ENCODE results near the gene RNF19B. TPM values are rescaled to one million over a fixed set of nuclear protein-coding genes. Genes with fewer than 3 reads are reported as not detected.

Gene RNF19B
- polyA plus RNA-seq, 2 of the 4 experiments (the other 2 are of a cell fraction): 9.9 to 22.6 TPM

DNA sequence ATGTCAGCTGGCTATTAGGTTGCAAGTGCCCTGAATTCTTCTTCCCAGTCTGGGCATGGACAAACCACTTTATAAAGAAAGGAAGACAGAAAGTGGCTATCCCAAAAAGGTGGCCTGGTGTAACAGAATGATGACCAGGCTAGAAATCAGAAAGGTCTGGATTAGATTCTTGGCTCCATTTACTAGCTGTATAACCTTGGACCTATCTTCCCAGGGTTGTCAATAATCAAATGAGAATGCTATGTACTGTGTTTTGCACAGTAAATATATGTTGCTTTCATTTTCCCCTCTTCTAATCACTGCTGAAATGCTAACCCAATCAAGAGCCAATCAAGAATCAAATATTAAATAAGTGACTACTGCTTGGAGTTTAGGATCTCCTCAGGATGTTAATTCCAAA lies 20.4 kb downstream of the RNF19B start:
- DNase-seq (ENCODE audit: low read depth in 1 of 2, low spot score in 1 of 2): no peak

DNA sequence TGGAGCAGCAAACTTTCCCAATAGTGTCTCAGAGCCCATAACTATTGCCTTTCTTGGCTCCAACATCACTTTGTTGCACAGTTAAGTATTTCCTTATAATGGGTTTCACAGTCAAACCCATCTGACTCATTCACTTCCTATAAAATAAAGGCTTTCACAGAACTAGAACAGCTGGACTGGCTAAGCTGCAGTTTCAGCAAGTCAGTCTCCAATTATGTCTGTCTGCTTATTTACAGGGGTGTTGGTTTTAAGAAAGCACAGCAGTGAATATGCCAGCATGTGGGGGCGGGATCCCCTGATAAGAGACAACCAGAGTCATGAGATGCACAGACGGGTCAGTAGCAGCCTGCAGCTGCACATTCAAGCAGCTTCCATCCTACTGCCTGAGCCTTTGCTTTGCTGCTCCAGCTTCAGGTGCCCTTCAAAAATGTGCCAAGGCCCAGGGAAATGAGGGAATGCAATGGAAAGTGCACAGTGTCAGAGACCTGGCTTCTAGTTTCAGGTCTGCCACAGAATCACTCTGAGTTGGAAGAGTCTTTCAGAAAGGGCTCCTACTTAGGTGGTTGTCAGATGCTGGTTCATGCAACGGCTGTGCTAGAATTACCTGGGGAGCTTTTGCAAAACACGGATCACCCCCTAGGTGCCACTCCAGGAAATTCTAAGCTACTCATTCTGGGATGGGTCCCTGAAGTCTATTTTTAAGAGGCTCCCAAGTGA lies 24.8 kb downstream of the RNF19B start:
- no peaks in the 10 kb centered on the region for H3K9me3 ChIP-seq
- H3K4me2 ChIP-seq: 0 out of 3 replicates have a peak overlapping the region, but pooled peaks have one; percentile 1
- CTCF ChIA-PET: interaction anchor here (0.8 to 4.7 kb wide), 6 partner anchors 22 to 674 kb away, joined by 3 to 21 read pairs (median 3); partner anchors contain the start of gene RNF19B
- no peak overlapping the region for H3K4me3 ChIP-seq
- peak overlapping the region in 1 of 2 experiments; percentile 3; a peak in 1 of 6 replicates for H3K27ac ChIP-seq
- 59% methylated on average over 3 of the region's 4 CpGs for WGBS (ENCODE audit: missing lambda C conversion rate)
- POLR2A ChIA-PET: interaction anchor here (1.1 to 1.2 kb wide), 2 partner anchors 24 to 25 kb away, joined by 3 to 4 read pairs; no protein-coding TSS in a partner anchor
- ATAC-seq: 0 out of 6 replicates have a peak, but pooled peaks of 1 of the 2 experiments have one; percentile 18
- FAIRE-seq: no peak
- H3K4me1 ChIP-seq: peaks cover 38% of the 10 kb centered on the region
- TF ChIP-seq ZSCAN20 (CRISPR knock-in tag; IDR thresholded peaks at IDR 0.05) (no peak), ZC3H11A (IDR thresholded peaks at IDR 0.05) (no peak), EHMT2 (IDR thresholded peaks at IDR 0.05; ENCODE audit: low read depth) (no peak), CEBPB (IDR thresholded peaks at IDR 0.05) (no peak), BHLHE40 (IDR thresholded peaks at IDR 0.05; ENCODE audit: low read depth, low read length) (no peak), HDAC2 (IDR thresholded peaks at IDR 0.05) (no peak), FOSB (CRISPR knock-in tag; IDR thresholded peaks at IDR 0.05) (no peak), FOXS1 (CRISPR knock-in tag; IDR thresholded peaks at IDR 0.05) (no peak), PHF8 (IDR thresholded peaks at IDR 0.05; ENCODE audit: borderline replicate concordance, low read depth) (no peak), HOXA7 (CRISPR knock-in tag; IDR thresholded peaks at IDR 0.05) (no peak), HOXB13 (CRISPR knock-in tag; IDR thresholded peaks at IDR 0.05; ENCODE audit: low read depth) (no peak), MYC (IDR thresholded peaks at IDR 0.05; ENCODE audit: borderline replicate concordance, low read length) (no peak)
- DNase-seq (ENCODE audit: low read depth in 1 of 2, low spot score in 1 of 2): no peak

More for the DNA sequence above, 20.4 kb downstream of the RNF19B start:
- TF ChIP-seq RNF2 (IDR thresholded peaks at IDR 0.05; ENCODE audit: borderline replicate concordance, low read depth) (no peak), RARB (CRISPR knock-in tag; IDR thresholded peaks at IDR 0.05) (no peak), TP53 (CRISPR knock-in tag; IDR thresholded peaks at IDR 0.05) (no peak), NFE2L2 (conservative IDR thresholded peaks at IDR 0.05; ENCODE audit: low read length) (no peak), EP300 (IDR thresholded peaks at IDR 0.05) (no peak), NR3C1 (IDR thresholded peaks at IDR 0.05) (no peak), POLR2AphosphoS2 (conservative IDR thresholded peaks at IDR 0.05; ENCODE audit: low read length) (no peak)
- TF ChIP-seq, protein P1, sequence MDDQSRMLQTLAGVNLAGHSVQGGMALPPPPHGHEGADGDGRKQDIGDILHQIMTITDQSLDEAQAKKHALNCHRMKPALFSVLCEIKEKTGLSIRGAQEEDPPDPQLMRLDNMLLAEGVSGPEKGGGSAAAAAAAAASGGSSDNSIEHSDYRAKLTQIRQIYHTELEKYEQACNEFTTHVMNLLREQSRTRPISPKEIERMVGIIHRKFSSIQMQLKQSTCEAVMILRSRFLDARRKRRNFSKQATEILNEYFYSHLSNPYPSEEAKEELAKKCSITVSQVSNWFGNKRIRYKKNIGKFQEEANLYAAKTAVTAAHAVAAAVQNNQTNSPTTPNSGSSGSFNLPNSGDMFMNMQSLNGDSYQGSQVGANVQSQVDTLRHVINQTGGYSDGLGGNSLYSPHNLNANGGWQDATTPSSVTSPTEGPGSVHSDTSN (IDR thresholded peaks at IDR 0.05): no peak
- CTCF ChIA-PET: interaction anchor here (1.1 to 4.7 kb wide), 6 partner anchors 11 to 111 kb away, joined by 3 to 21 read pairs (median 6); partner anchors contain the start of gene HPCA
- ATAC-seq (no peak), FAIRE-seq (no peak)
- Histone ChIP-seq H3K4me1 (peaks cover 30% of the 10 kb centered on the region), H3K4me2 (no peak overlapping the region), H3K4me3 (no peak overlapping the region), H3K9me3 (no peaks in the 10 kb centered on the region), H3K27ac (no peak overlapping the region)
- POLR2A ChIA-PET: interaction anchor here (2.1 kb wide), 1 partner anchor 20 kb away, joined by 8 read pairs; the partner anchor contains the start of gene RNF19B

DNA sequence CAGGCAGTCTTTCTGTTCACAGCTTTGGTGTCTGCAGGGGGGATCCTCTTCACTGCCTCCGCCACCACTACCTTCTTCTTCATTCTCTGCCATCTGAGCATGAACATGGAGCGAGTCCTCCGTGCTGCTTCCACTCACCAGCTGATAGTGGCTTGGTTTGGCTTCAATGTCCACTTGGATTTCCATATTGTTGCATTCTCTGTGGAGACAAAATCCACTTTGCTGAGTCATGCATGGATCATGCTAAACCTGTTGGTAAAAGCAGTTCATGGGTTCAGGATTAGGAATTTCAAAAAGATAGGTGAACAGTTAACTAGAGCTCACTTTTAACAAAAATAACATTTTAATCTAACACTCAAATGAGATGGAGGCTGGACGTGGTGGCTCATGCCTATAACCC lies 27.5 kb downstream of the RNF19B start:
- TF ChIP-seq, protein P2, sequence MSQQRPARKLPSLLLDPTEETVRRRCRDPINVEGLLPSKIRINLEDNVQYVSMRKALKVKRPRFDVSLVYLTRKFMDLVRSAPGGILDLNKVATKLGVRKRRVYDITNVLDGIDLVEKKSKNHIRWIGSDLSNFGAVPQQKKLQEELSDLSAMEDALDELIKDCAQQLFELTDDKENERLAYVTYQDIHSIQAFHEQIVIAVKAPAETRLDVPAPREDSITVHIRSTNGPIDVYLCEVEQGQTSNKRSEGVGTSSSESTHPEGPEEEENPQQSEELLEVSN (IDR thresholded peaks at IDR 0.05; ENCODE audit: borderline replicate concordance, low read depth): no peak
- TF ChIP-seq, protein P3, sequence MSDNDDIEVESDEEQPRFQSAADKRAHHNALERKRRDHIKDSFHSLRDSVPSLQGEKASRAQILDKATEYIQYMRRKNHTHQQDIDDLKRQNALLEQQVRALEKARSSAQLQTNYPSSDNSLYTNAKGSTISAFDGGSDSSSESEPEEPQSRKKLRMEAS (IDR thresholded peaks at IDR 0.05): no peak
- TF ChIP-seq HDAC2 (IDR thresholded peaks at IDR 0.05) (no peak), HOXB13 (CRISPR knock-in tag; IDR thresholded peaks at IDR 0.05; ENCODE audit: low read depth) (no peak), POLR2A (IDR thresholded peaks at IDR 0.05; ENCODE audit: low read length) (no peak), NFE2L2 (conservative IDR thresholded peaks at IDR 0.05; ENCODE audit: low read length) (peak; percentile 69), TP53 (CRISPR knock-in tag; IDR thresholded peaks at IDR 0.05) (no peak), CHD2 (IDR thresholded peaks at IDR 0.05; ENCODE audit: low read length, partially characterized antibody) (no peak), JUNB (IDR thresholded peaks at IDR 0.05) (no peak), FOSB (CRISPR knock-in tag; IDR thresholded peaks at IDR 0.05) (no peak), ZNF302 (CRISPR knock-in tag; IDR thresholded peaks at IDR 0.05) (no peak), MAFK (IDR thresholded peaks at IDR 0.05; ENCODE audit: partially characterized antibody) (peak; percentile 78), NR3C1 (IDR thresholded peaks at IDR 0.05) (no peak)
- DNase-seq (ENCODE audit: low read depth in 1 of 2, low spot score in 1 of 2) (no peak), FAIRE-seq (no peak), ATAC-seq (no peak)
- H3K4me1 ChIP-seq: peaks cover 53% of the 10 kb centered on the region
- 95% methylated on average over 4 of the region's 4 CpGs for WGBS (ENCODE audit: missing lambda C conversion rate)
- no peak overlapping the region for H3K4me3 ChIP-seq
- H3K4me2 ChIP-seq: peak overlapping the region; percentile 14; the same call in 1 of the 3 replicates
- ChIA-PET POLR2A (no interaction called here), CTCF (interaction anchor here (1.7 to 2.2 kb wide), 3 partner anchors 70 to 119 kb away, joined by 5 to 7 read pairs (median 6); no protein-coding TSS in a partner anchor)
- no peaks in the 10 kb centered on the region for H3K9me3 ChIP-seq
- H3K27ac ChIP-seq: peak overlapping the region; percentile 57 to 84
